ENCODE results near the gene SKAP2. TPM values are rescaled to one million over a fixed set of nuclear protein-coding genes. Genes with fewer than 3 reads are reported as not detected.
A peak's percentile ranks its signal among the peaks of the same experiment; 100 is the strongest.

Gene SKAP2
- total RNA-seq, 1 experiment from 2014 or later = 24.4 TPM

DNA sequence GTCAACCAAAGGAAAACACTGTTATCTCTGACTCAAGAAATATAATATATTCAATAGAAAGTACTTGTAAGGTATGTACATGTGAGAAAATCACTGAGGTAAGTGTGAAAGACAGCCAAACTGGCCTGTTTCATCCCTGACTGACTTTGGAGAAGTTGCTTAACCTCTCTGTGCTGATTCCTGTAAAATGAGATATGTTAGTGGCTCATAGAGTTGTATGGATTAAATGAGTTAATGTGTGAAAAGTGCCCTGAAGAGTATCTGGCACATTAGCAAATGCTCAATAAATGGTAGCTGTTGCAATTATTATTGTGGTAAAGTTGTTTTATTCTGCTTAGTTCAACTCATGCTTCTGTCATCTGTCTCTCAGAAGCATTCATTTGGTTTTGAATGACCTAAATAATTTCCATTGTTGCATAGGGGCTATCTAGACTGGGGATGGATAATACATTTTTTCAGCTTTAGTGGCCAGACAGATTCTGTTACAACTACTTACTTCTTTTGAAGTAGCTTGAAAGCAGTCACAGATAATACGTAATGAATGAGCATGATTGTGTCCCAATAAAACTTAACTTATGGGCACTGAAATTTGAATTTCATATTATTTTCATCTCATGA is 84.3 kb downstream of the SKAP2 start:
- Histone ChIP-seq H3K9me2 (replicated peaks; ENCODE audit: insufficient read depth, low read length) (no peaks in the 10 kb centered on the region), H3K9ac (ENCODE audit: low read length) (no peak overlapping the region), H3K9me3 (ENCODE audit: low read length) (no peaks in the 10 kb centered on the region), H3K4me3 (ENCODE audit: low read length) (no peak overlapping the region), H3K79me2 (ENCODE audit: low read length) (no peaks in the 10 kb centered on the region), H3K27ac (ENCODE audit: low read length) (no peak overlapping the region), H3K27me3 (ENCODE audit: low read length) (no peaks in the 10 kb centered on the region), H3K36me3 (ENCODE audit: insufficient read depth, low read length) (no peaks in the 10 kb centered on the region), H3K4me1 (ENCODE audit: low read length) (0 out of 2 replicates have a peak, but pooled peaks cover 3% of the 10 kb centered on the region), H2AFZ (ENCODE audit: low read length) (no peak overlapping the region), H3K4me2 (ENCODE audit: low read depth, low read length, poor library complexity, severe bottlenecking) (no peak overlapping the region), H4K20me1 (ENCODE audit: insufficient read depth, low read depth, low read length) (no peaks in the 10 kb centered on the region)
- DNase-seq = no peak

DNA sequence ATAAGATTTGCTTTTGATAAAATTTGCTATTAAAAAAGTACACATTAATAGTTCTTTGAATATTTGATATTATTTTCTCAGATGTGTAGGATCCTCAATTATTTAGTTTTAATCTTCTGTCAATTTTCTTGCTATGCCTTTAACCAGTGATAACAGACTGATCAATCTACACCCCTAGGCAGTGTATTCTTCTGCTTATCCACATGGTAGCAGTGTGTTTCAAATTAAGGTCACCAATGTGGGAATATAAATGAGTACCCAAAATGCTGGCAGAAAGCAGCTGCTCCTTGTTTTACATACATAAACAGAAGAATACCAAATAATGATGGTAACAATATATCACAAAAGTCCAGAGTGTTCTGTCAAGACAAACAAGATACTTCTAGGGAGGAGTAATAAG is 87.0 kb downstream of the SKAP2 start:
- Histone ChIP-seq H2AFZ (ENCODE audit: low read length) (no peak overlapping the region), H3K9me2 (replicated peaks; ENCODE audit: insufficient read depth, low read length) (no peaks in the 10 kb centered on the region), H3K4me1 (ENCODE audit: low read length) (0 out of 2 replicates have a peak, but pooled peaks cover 3% of the 10 kb centered on the region), H3K9me3 (ENCODE audit: low read length) (no peaks in the 10 kb centered on the region), H3K4me2 (ENCODE audit: low read depth, low read length, poor library complexity, severe bottlenecking) (no peak overlapping the region), H3K27me3 (ENCODE audit: low read length) (no peaks in the 10 kb centered on the region), H3K27ac (ENCODE audit: low read length) (no peak overlapping the region), H3K36me3 (ENCODE audit: insufficient read depth, low read length) (no peaks in the 10 kb centered on the region), H3K4me3 (ENCODE audit: low read length) (no peak overlapping the region), H3K79me2 (ENCODE audit: low read length) (no peaks in the 10 kb centered on the region), H4K20me1 (ENCODE audit: insufficient read depth, low read depth, low read length) (no peaks in the 10 kb centered on the region), H3K9ac (ENCODE audit: low read length) (no peak overlapping the region)
- DNase-seq = no peak

DNA sequence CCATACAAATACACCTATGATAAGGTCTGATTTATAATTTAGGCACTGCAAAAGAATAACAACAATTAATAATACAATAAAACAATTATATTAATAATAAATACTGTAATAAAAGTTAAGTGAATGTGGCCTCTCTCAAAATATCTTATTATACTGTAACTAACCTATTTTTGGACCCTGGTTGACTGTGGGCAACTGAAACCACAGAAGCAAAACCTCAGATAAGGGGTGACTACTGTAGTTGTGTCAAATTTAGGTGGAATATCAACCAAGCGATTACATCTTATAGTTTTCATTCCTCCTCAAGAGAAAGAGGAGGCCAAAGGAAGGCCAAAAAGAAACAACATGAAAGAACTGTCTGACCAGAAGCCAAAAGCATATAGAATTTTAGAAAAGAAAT is 103.9 kb downstream of the SKAP2 start:
- Histone ChIP-seq H3K4me1 (ENCODE audit: low read length) (no peaks in the 10 kb centered on the region), H3K9ac (ENCODE audit: low read length) (no peak overlapping the region), H3K27ac (ENCODE audit: low read length) (no peak overlapping the region), H4K20me1 (ENCODE audit: insufficient read depth, low read depth, low read length) (no peaks in the 10 kb centered on the region), H3K4me3 (ENCODE audit: low read length) (no peak overlapping the region), H3K9me3 (ENCODE audit: low read length) (no peaks in the 10 kb centered on the region), H3K79me2 (ENCODE audit: low read length) (no peaks in the 10 kb centered on the region), H2AFZ (ENCODE audit: low read length) (no peak overlapping the region), H3K36me3 (ENCODE audit: insufficient read depth, low read length) (no peaks in the 10 kb centered on the region), H3K4me2 (ENCODE audit: low read depth, low read length, poor library complexity, severe bottlenecking) (no peak overlapping the region), H3K9me2 (replicated peaks; ENCODE audit: insufficient read depth, low read length) (no peaks in the 10 kb centered on the region), H3K27me3 (ENCODE audit: low read length) (no peaks in the 10 kb centered on the region)
- no peak for DNase-seq

DNA sequence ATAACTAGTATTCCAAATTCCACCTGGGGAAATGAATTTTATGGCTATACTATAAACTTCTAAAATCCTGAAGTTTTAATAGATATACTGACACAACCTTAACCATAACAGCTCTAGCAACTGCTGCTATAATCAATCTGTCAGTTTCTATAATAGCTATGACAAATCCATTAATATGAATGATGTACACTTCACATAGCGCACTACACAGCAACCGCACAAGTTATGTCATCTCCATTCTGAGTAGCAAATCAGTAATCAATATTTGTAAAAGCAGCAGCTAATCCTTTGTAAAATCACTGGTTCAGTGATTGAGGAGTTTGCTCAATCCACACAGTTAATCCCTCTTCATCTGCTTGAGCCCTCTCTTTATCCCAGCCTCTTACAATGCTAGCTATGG is 105.3 kb downstream of the SKAP2 start:
- no peaks in the 10 kb centered on the region for H3K4me1 ChIP-seq (ENCODE audit: low read length)
- no peak overlapping the region for H3K27ac ChIP-seq (ENCODE audit: low read length)
- no peak overlapping the region for H3K4me2 ChIP-seq (ENCODE audit: low read depth, low read length, poor library complexity, severe bottlenecking)
- no peaks in the 10 kb centered on the region for H3K9me2 ChIP-seq (replicated peaks; ENCODE audit: insufficient read depth, low read length)
- no peak overlapping the region for H3K4me3 ChIP-seq (ENCODE audit: low read length)
- no peaks in the 10 kb centered on the region for H3K27me3 ChIP-seq (ENCODE audit: low read length)
- H3K9me3 ChIP-seq (ENCODE audit: low read length) = no peaks in the 10 kb centered on the region
- no peaks in the 10 kb centered on the region for H3K79me2 ChIP-seq (ENCODE audit: low read length)
- H3K9ac ChIP-seq (ENCODE audit: low read length) = no peak overlapping the region
- H3K36me3 ChIP-seq (ENCODE audit: insufficient read depth, low read length) = no peaks in the 10 kb centered on the region
- H4K20me1 ChIP-seq (ENCODE audit: insufficient read depth, low read depth, low read length) = no peaks in the 10 kb centered on the region
- no peak for DNase-seq
- no peak overlapping the region for H2AFZ ChIP-seq (ENCODE audit: low read length)

DNA sequence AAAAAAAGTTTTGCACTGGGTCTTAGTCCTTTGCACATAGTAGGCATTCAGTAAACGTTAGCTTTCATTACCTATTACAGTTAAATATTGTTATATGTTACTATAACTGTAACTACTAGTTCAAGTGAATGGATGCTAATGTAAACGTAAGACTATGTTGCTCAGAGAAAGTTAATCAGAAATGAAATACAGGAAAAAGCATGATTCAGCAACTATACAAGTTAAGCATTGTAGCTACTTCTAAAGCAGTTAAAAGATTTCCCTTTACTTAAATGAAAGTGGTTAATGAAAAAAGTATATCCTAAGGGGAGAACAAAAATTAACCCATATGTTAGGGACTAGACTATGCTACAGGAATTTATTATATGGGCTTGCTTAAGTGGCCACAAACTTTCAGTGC is 121.2 kb downstream of the SKAP2 start:
- Histone ChIP-seq H3K36me3 (ENCODE audit: insufficient read depth, low read length) (no peaks in the 10 kb centered on the region), H4K20me1 (ENCODE audit: insufficient read depth, low read depth, low read length) (no peaks in the 10 kb centered on the region), H3K79me2 (ENCODE audit: low read length) (no peaks in the 10 kb centered on the region), H3K9me2 (replicated peaks; ENCODE audit: insufficient read depth, low read length) (no peaks in the 10 kb centered on the region), H3K4me3 (ENCODE audit: low read length) (no peak overlapping the region), H3K9me3 (ENCODE audit: low read length) (no peaks in the 10 kb centered on the region), H3K27ac (ENCODE audit: low read length) (no peak overlapping the region), H3K9ac (ENCODE audit: low read length) (no peak overlapping the region), H3K4me2 (ENCODE audit: low read depth, low read length, poor library complexity, severe bottlenecking) (no peak overlapping the region), H3K27me3 (ENCODE audit: low read length) (no peaks in the 10 kb centered on the region), H2AFZ (ENCODE audit: low read length) (no peak overlapping the region), H3K4me1 (ENCODE audit: low read length) (no peaks in the 10 kb centered on the region)
- DNase-seq = no peak

DNA sequence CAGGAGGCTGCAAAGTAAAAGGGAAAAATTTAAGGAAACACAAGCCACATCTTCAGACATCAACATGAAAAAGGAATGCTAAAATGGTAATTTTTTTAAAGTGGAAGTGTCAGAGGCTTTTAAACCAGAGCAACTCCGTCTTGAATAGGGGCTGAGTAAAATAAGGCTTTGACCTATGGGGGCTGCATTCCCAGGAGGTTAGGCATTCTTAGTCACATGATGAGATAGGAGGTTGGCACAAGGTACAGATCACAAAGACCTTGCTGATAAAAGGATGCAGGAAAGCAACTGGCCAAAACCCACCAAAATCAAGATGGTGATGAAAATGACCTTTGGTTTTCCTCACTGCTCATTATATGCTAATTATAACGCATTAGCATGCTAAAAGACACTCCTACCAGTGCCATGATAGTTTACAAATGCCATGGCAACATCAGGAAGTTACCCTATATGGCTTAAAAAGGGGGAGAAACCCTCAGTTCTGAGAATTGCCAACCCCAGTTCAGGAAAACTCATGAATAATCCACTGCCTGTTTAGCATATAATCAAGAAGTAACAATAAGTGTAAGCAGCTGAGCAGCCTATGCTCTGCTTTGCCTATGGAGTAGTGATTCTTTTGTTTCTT is 128.3 kb downstream of the SKAP2 start:
- DNase-seq = no peak
- Histone ChIP-seq H3K4me3 (ENCODE audit: low read length) (no peak overlapping the region), H3K9ac (ENCODE audit: low read length) (no peak overlapping the region), H3K27ac (ENCODE audit: low read length) (no peak overlapping the region), H3K79me2 (ENCODE audit: low read length) (no peaks in the 10 kb centered on the region), H3K27me3 (ENCODE audit: low read length) (no peaks in the 10 kb centered on the region), H3K4me1 (ENCODE audit: low read length) (peaks cover 2% of the 10 kb centered on the region; the same call in 1 of the 2 replicates), H3K9me3 (ENCODE audit: low read length) (no peaks in the 10 kb centered on the region), H2AFZ (ENCODE audit: low read length) (no peak overlapping the region), H4K20me1 (ENCODE audit: insufficient read depth, low read depth, low read length) (no peaks in the 10 kb centered on the region), H3K4me2 (ENCODE audit: low read depth, low read length, poor library complexity, severe bottlenecking) (no peak overlapping the region), H3K9me2 (replicated peaks; ENCODE audit: insufficient read depth, low read length) (no peaks in the 10 kb centered on the region), H3K36me3 (ENCODE audit: insufficient read depth, low read length) (no peaks in the 10 kb centered on the region)

DNA sequence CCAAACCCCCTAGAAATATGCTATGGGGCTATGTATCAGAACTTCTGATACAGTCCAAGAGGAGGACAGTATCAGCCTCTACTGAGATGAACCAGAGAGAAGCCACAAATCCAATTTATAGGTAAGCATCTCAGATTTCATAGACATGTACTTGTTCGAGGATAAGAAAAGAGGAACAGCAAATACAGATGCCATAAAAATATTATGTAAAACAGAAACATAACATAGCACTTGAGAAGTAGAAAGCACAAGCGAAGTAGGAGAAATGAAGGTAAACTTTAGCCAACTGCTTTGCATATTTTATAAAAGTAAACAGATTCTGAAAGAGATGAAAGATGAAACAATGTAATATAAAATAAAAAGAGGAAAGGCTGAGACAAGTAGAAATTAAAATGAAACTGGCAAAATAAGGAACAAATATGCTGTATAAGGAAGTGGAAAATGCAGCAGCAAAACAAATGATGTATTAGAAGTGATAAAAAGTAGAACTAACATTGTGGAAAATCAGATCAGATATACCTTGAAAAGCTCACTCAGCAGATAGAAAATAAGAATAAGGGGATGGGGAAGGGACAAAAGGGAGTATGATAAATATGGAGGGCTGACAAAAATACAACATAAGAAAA is 135.1 kb downstream of the SKAP2 start:
- H3K27ac ChIP-seq (ENCODE audit: low read length) = peak overlapping the region; percentile 10; the same call in 1 of the 2 replicates
- H2AFZ ChIP-seq (ENCODE audit: low read length) = no peak overlapping the region
- H3K9ac ChIP-seq (ENCODE audit: low read length) = no peak overlapping the region
- no peaks in the 10 kb centered on the region for H3K79me2 ChIP-seq (ENCODE audit: low read length)
- H3K9me2 ChIP-seq (replicated peaks; ENCODE audit: insufficient read depth, low read length) = no peaks in the 10 kb centered on the region
- no peak for DNase-seq
- no peaks in the 10 kb centered on the region for H4K20me1 ChIP-seq (ENCODE audit: insufficient read depth, low read depth, low read length)
- no peaks in the 10 kb centered on the region for H3K9me3 ChIP-seq (ENCODE audit: low read length)
- peak overlapping the region; percentile 24 for H3K4me2 ChIP-seq (ENCODE audit: low read depth, low read length, poor library complexity, severe bottlenecking)
- no peak overlapping the region for H3K4me3 ChIP-seq (ENCODE audit: low read length)
- peaks cover 13% of the 10 kb centered on the region for H3K4me1 ChIP-seq (ENCODE audit: low read length)
- no peaks in the 10 kb centered on the region for H3K36me3 ChIP-seq (ENCODE audit: insufficient read depth, low read length)
- H3K27me3 ChIP-seq (ENCODE audit: low read length) = no peaks in the 10 kb centered on the region

DNA sequence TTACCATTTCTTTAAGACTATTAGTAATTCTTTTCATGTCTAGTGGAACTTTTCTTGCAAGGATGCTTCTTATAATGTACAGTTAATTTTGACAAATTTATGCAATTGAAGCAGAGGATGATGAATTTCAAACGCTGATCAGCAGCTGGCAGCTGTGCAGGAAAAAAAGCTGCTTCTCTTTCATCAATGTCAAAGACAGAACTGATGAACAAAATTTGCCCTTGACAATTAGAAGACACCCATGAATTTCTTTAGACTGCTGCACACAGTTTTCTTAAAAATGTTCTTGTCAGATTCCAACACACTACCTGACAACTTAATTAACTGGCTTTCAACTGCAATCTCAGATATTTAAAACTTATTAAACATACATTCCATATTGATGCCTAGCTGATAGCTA is 138.3 kb downstream of the SKAP2 start:
- no peaks in the 10 kb centered on the region for H3K9me3 ChIP-seq (ENCODE audit: low read length)
- H3K9ac ChIP-seq (ENCODE audit: low read length) = no peak overlapping the region
- H3K4me2 ChIP-seq (ENCODE audit: low read depth, low read length, poor library complexity, severe bottlenecking) = no peak overlapping the region
- no peaks in the 10 kb centered on the region for H3K79me2 ChIP-seq (ENCODE audit: low read length)
- DNase-seq = no peak
- no peak overlapping the region for H2AFZ ChIP-seq (ENCODE audit: low read length)
- H3K4me1 ChIP-seq (ENCODE audit: low read length) = peaks cover 21% of the 10 kb centered on the region
- H3K36me3 ChIP-seq (ENCODE audit: insufficient read depth, low read length) = no peaks in the 10 kb centered on the region
- H3K27ac ChIP-seq (ENCODE audit: low read length) = no peak overlapping the region
- no peaks in the 10 kb centered on the region for H3K9me2 ChIP-seq (replicated peaks; ENCODE audit: insufficient read depth, low read length)
- H4K20me1 ChIP-seq (ENCODE audit: insufficient read depth, low read depth, low read length) = no peaks in the 10 kb centered on the region
- H3K27me3 ChIP-seq (ENCODE audit: low read length) = no peaks in the 10 kb centered on the region
- H3K4me3 ChIP-seq (ENCODE audit: low read length) = no peak overlapping the region
